B cell (primary cell): Measurements from ENCODE around the gene NDST1. TPM values are rescaled to one million over a fixed set of nuclear protein-coding genes. Genes with fewer than 3 reads are reported as not detected.

Experiments used
- ATAC-seq: fragments of 200-7000 bp; cut with Tn5 transposase; one replicate; pipeline ENCODE4 v1.10.0; 2021; ENCODE audit warnings: low read depth, mild to moderate bottlenecking, moderate number of reproducible peaks, moderate library complexity
- CTCF ChIA-PET: fragments of 350-600 bp; sonication (Branson Sonifier 250); formaldehyde crosslinking; loops from one replicate; lab custom pipeline; 2021; ENCODE audit warnings: antibody characterized with exemption, inconsistent platforms; lab: Charles Lee
- POLR2A ChIA-PET: fragments of 350-600 bp; sonication (Branson Sonifier 250); formaldehyde crosslinking; loops from one replicate; lab custom pipeline; 2021; ENCODE audit warnings: antibody characterized with exemption; lab: Charles Lee
- DNase-seq: peaks from one replicate; pipeline ENCODE4 v3.0.0; 2013
- H2AFZ ChIP-seq: 2 replicates; pipeline ENCODE4 v1.6.1; 2012; ENCODE audit warnings: mild to moderate bottlenecking, low read depth, low read length; ENCODE audit not compliant: insufficient read depth, poor library complexity, severe bottlenecking
- H3K27ac ChIP-seq, 2 donors: 1 replicate in 1 of 2; 2 replicates in 1 of 2; pipeline ENCODE4 v1.5.1; 2012 to 2013; ENCODE audit warnings: low read length in 2 of 2, mild to moderate bottlenecking in 2 of 2, moderate library complexity in 1 of 2
- H3K27me3 ChIP-seq, 4 experiments: fragments of 200-600 bp in 1 of 4; sonication (generic) in 1 of 4; replicated peaks in 1 of 4; 1 replicate in 2 of 4; 2 replicates in 2 of 4; pipeline versions ENCODE4 v1.6.1 to v1.7.0; 2013 to 2016; ENCODE audit warnings: low read length in 3 of 4, mild to moderate bottlenecking in 2 of 4, mixed read lengths in 1 of 4, moderate library complexity in 1 of 4; ENCODE audit not compliant: insufficient read depth in 4 of 4, control insufficient read depth in 3 of 4; ENCODE audit errors: control extremely low read depth in 1 of 4
- H3K36me3 ChIP-seq, 2 experiments: replicated peaks in 1 of 2; 1 replicate in 1 of 2; 2 replicates in 1 of 2; pipeline versions ENCODE4 v1.6.1 to v1.7.1; 2013; ENCODE audit warnings: low read length in 1 of 2; ENCODE audit not compliant: insufficient read depth in 2 of 2, control insufficient read depth in 1 of 2; ENCODE audit errors: control extremely low read depth in 1 of 2, extremely low read depth in 1 of 2
- H3K4me1 ChIP-seq, 2 donors: fragments of 200-600 bp in 1 of 2; sonication (generic) in 1 of 2; 1 replicate in 1 of 2; 2 replicates in 1 of 2; pipeline versions ENCODE4 v1.5.1 to v1.6.1; 2013 to 2017; ENCODE audit warnings: low read length in 2 of 2; ENCODE audit not compliant: control insufficient read depth in 2 of 2, insufficient read depth in 2 of 2
- H3K4me2 ChIP-seq: replicated peaks from 2 replicates; pipeline ENCODE3; 2012; ENCODE audit warnings: mild to moderate bottlenecking, low read depth, low read length; ENCODE audit not compliant: poor library complexity, severe bottlenecking
- H3K4me3 ChIP-seq, 5 experiments: fragments of 200-600 bp in 1 of 5; sonication (generic) in 1 of 5; 1 replicate in 3 of 5; 2 replicates in 2 of 5; pipeline versions ENCODE4 v1.5.1 to v1.7.0; 2011 to 2016; ENCODE audit warnings: low read length in 4 of 5, mild to moderate bottlenecking in 4 of 5, low read depth in 2 of 5, control low read depth in 1 of 5, moderate library complexity in 1 of 5; ENCODE audit not compliant: insufficient read depth in 1 of 5; ENCODE audit errors: control extremely low read depth in 1 of 5, extremely low read depth in 1 of 5
- H3K79me2 ChIP-seq: fragments of 200-600 bp; sonication (generic); one replicate; pipeline ENCODE4 v1.6.0; 2016; ENCODE audit warnings: low read length; ENCODE audit not compliant: control insufficient read depth, insufficient read depth
- H3K9ac ChIP-seq: fragments of 200-600 bp; sonication (generic); 2 replicates; pipeline ENCODE4 v1.6.1; 2017; ENCODE audit warnings: mild to moderate bottlenecking, low read length, moderate library complexity
- H3K9me3 ChIP-seq, 3 donors: one replicate each; pipeline versions ENCODE4 v1.6.1 to v1.7.1; 2013; ENCODE audit warnings: low read length in 2 of 3; ENCODE audit not compliant: control insufficient read depth in 2 of 3, insufficient read depth in 1 of 3; ENCODE audit errors: control extremely low read depth in 1 of 3
- H4K20me1 ChIP-seq: 2 replicates; pipeline ENCODE4 v1.6.0; 2012; ENCODE audit warnings: mild to moderate bottlenecking, low read length; ENCODE audit not compliant: insufficient read depth, control insufficient read depth, poor library complexity, severe bottlenecking
- H3K27ac Mint-ChIP-seq: one replicate; pipeline ENCODE4 v1.8.0; 2021; ENCODE audit warnings: mixed read lengths
- H3K27me3 Mint-ChIP-seq: one replicate; pipeline ENCODE4 v1.8.0; 2021; ENCODE audit warnings: mixed read lengths
- H3K4me1 Mint-ChIP-seq: one replicate; pipeline ENCODE4 v1.8.0; 2021; ENCODE audit warnings: mixed read lengths
- H3K4me3 Mint-ChIP-seq: one replicate; pipeline ENCODE4 v1.8.0; 2021; ENCODE audit warnings: mixed read lengths
- H3K9me3 Mint-ChIP-seq: one replicate; pipeline ENCODE4 v1.8.0; 2022; ENCODE audit warnings: mixed read lengths; ENCODE audit not compliant: insufficient read depth
- CTCF ChIP-seq: fragments of 200-600 bp; IDR thresholded peaks from one replicate; pipeline ENCODE4 v1.8.0; 2022; ENCODE audit warnings: antibody characterized with exemption, mild to moderate bottlenecking
- EZH2 ChIP-seq: IDR thresholded peaks from 2 replicates; pipeline ENCODE4 v1.6.1; 2012; ENCODE audit warnings: borderline replicate concordance, low read depth, mild to moderate bottlenecking, moderate library complexity, low read length; ENCODE audit not compliant: insufficient read depth, poor library complexity, severe bottlenecking
- WGBS: methylation state at CpG from one replicate; pipeline ENCODE4 v1.1.5; 2013; ENCODE audit warnings: missing lambda C conversion rate; ENCODE audit not compliant: insufficient coverage; 5-methylcytosine and 5-hydroxymethylcytosine counted together
- intact Hi-C: fragments of 100-400 bp; cut with micrococcal nuclease; formaldehyde crosslinking; loops from one replicate; pipeline ENCODE4 v1.10.0; 2022
- polyA plus RNA-seq: library from polyadenylated mRNA; depleted of rRNA; stranded (reverse); fragments of >200 nt; gene quantifications from 2 replicates; pipeline ENCODE4 v1.2.3, GENCODE V29; 2012
- total RNA-seq, 2 donors: library from RNA; stranded (reverse); fragments of 120-200 nt in 1 of 2; gene quantifications; 1 replicate in 1 of 2; 2 replicates in 1 of 2; pipeline versions ENCODE4 v1.2.3 to v1.2.4, GENCODE V29; 2013 to 2022

The NDST1 gene
- total and polyA plus RNA-seq, 2 donors (not counting 1 experiment from before 2014, with no cell fraction given): 4.3 to 7.0 TPM

- 97% methylated on average over 8 of the region's 8 CpGs for WGBS
- TF ChIP-seq CTCF (no peak), EZH2 (no peak)
- Mint-ChIP-seq H3K4me3 (no peak overlapping the region), H3K27ac (no peak overlapping the region), H3K4me1 (no peaks in the 10 kb centered on the region), H3K9me3 (no peaks in the 10 kb centered on the region), H3K27me3 (no peaks in the 10 kb centered on the region)
- H3K9ac ChIP-seq: no peak overlapping the region
- ATAC-seq (no peak), DNase-seq (no peak)
- no peak overlapping the region for H3K27ac ChIP-seq
- no peak overlapping the region for H3K4me2 ChIP-seq
- no peaks in the 10 kb centered on the region for H3K36me3 ChIP-seq
- no peaks in the 10 kb centered on the region for H3K9me3 ChIP-seq
- ChIA-PET CTCF (interaction anchor here (1.2 kb wide), 1 partner anchor 46 kb away, joined by 3 read pairs; no protein-coding TSS in a partner anchor), POLR2A (no interaction called here)
- no peak overlapping the region for H2AFZ ChIP-seq
- H3K79me2 ChIP-seq: peaks cover 13% of the 10 kb centered on the region
- no peaks in the 10 kb centered on the region for H3K27me3 ChIP-seq
- no peak overlapping the region for H3K4me3 ChIP-seq
- no peaks in the 10 kb centered on the region for H4K20me1 ChIP-seq
- no peaks in the 10 kb centered on the region for H3K4me1 ChIP-seq
- intact Hi-C loops: no loop called here
These were observed 2.1 kb upstream of the NDST1 start for GRCh38 chr5:150505816-150506215.

- H3K4me1 Mint-ChIP-seq: no peaks in the 10 kb centered on the region
- H3K9me3 Mint-ChIP-seq: no peaks in the 10 kb centered on the region
- H3K4me3 Mint-ChIP-seq: no peak overlapping the region
- Histone ChIP-seq H3K27ac (no peak overlapping the region), H3K9me3 (no peaks in the 10 kb centered on the region), H3K9ac (no peak overlapping the region), H2AFZ (no peak overlapping the region), H3K79me2 (peaks cover 13% of the 10 kb centered on the region), H3K4me2 (no peak overlapping the region), H3K4me3 (no peak overlapping the region), H3K4me1 (no peaks in the 10 kb centered on the region), H3K36me3 (no peaks in the 10 kb centered on the region), H4K20me1 (no peaks in the 10 kb centered on the region), H3K27me3 (no peaks in the 10 kb centered on the region)
- intact Hi-C loops: no loop called here
- H3K27ac Mint-ChIP-seq: no peak overlapping the region
- ChIA-PET POLR2A (no interaction called here), CTCF (interaction anchor here (1.5 kb wide), 1 partner anchor 16 kb away, joined by 3 read pairs; no protein-coding TSS in a partner anchor)
- H3K27me3 Mint-ChIP-seq: no peaks in the 10 kb centered on the region
- ATAC-seq (no peak), DNase-seq (no peak)
- WGBS: 62% methylated on average over 10 of the region's 11 CpGs
- no peak for TF ChIP-seq CTCF
- no peak for TF ChIP-seq EZH2
These were observed 1.1 kb upstream of the NDST1 start for GRCh38 chr5:150506571-150507473.
